IMR-90 (cell line): ENCODE data around the gene C19orf85. TPM values are rescaled to one million over a fixed set of nuclear protein-coding genes. Genes with fewer than 3 reads are reported as not detected.

Experiments used
- ATAC-seq: fragments of 200-7000 bp; cut with Tn5 transposase; 2 replicates; pipeline ENCODE4 v1.9.1; 2020; ENCODE audit warnings: low read depth, mild to moderate bottlenecking, moderate library complexity
- BruUV-seq: library from RNA; stranded (reverse); fragments of 400-500 nt; replicated peaks from 2 replicates; lab custom pipeline; 2021; lab: Mats Ljungman, UMichigan
- CTCF ChIA-PET: fragments of 300-600 bp; formaldehyde crosslinking; extraction: SDS; loops from one replicate; lab custom pipeline; 2021; ENCODE audit warnings: antibody characterized with exemption; lab: Yijun Ruan, JAX
- POLR2A ChIA-PET: fragments of 300-600 bp; sonication (Branson Sonifier 250); formaldehyde crosslinking; loops from one replicate; lab custom pipeline; 2022; ENCODE audit warnings: antibody characterized with exemption; ENCODE audit not compliant: unreplicated experiment; lab: Charles Lee
- DNase-seq: peaks from one replicate; pipeline ENCODE4 v3.0.0; 2013
- H2AFZ ChIP-seq: replicated peaks from 2 replicates; pipeline ENCODE3; 2013; ENCODE audit warnings: low read length, mild to moderate bottlenecking; ENCODE audit not compliant: poor library complexity
- H2AK5ac ChIP-seq: 2 replicates; pipeline ENCODE4 v1.6.1; 2013; ENCODE audit warnings: low read depth, low read length, inconsistent platforms
- H2AK9ac ChIP-seq: replicated peaks from 2 replicates; pipeline ENCODE3; 2013; ENCODE audit warnings: mild to moderate bottlenecking, low read depth, low read length, moderate library complexity; ENCODE audit not compliant: poor library complexity
- H2BK120ac ChIP-seq: 2 replicates; pipeline ENCODE4 v1.6.1; 2013; ENCODE audit warnings: low read depth, low read length, inconsistent platforms
- H2BK15ac ChIP-seq: 3 replicates; pipeline ENCODE4 v1.6.1; 2013; ENCODE audit warnings: low read depth, low read length, inconsistent platforms
- H2BK20ac ChIP-seq: 2 replicates; pipeline ENCODE4 v1.6.1; 2013; ENCODE audit warnings: low read depth, mild to moderate bottlenecking, inconsistent platforms, low read length, moderate library complexity
- H2BK5ac ChIP-seq: 2 replicates; pipeline ENCODE4 v1.6.1; 2013; ENCODE audit warnings: mild to moderate bottlenecking, low read depth, low read length, inconsistent platforms; ENCODE audit not compliant: poor library complexity, severe bottlenecking
- H3K14ac ChIP-seq: replicated peaks from 2 replicates; pipeline ENCODE4 v1.6.1; 2013; ENCODE audit warnings: low read depth, low read length, inconsistent platforms
- H3K18ac ChIP-seq: 2 replicates; pipeline ENCODE4 v1.6.1; 2013; ENCODE audit warnings: low read depth, low read length, control low read depth
- H3K23ac ChIP-seq: 2 replicates; pipeline ENCODE4 v1.6.1; 2013; ENCODE audit warnings: low read depth, low read length, inconsistent platforms
- H3K27ac ChIP-seq: 2 replicates; pipeline ENCODE4 v1.5.1; 2013; ENCODE audit warnings: mild to moderate bottlenecking, control low read depth, low read length; ENCODE audit not compliant: insufficient read depth
- H3K27me3 ChIP-seq: 2 replicates; pipeline ENCODE4 v1.6.1; 2013; ENCODE audit warnings: low read length; ENCODE audit not compliant: control insufficient read depth, insufficient read depth
- H3K36me3 ChIP-seq: 2 replicates; pipeline ENCODE4 v1.6.1; 2013; ENCODE audit warnings: low read length, mixed read lengths; ENCODE audit not compliant: control insufficient read depth, insufficient read depth
- H3K4ac ChIP-seq: 2 replicates; pipeline ENCODE4 v1.6.1; 2013; ENCODE audit warnings: low read depth, low read length, inconsistent platforms
- H3K4me1 ChIP-seq: 2 replicates; pipeline ENCODE4 v1.6.1; 2013; ENCODE audit warnings: low read length, mixed read lengths; ENCODE audit not compliant: control insufficient read depth, insufficient read depth
- H3K4me2 ChIP-seq: 2 replicates; pipeline ENCODE4 v1.6.1; 2013; ENCODE audit warnings: low read depth, mild to moderate bottlenecking, control low read depth, low read length, moderate library complexity
- H3K4me3 ChIP-seq: 2 replicates; pipeline ENCODE4 v1.5.1; 2013; ENCODE audit warnings: low read depth, mild to moderate bottlenecking, control low read depth, low read length, moderate library complexity; ENCODE audit not compliant: insufficient read depth
- H3K56ac ChIP-seq: 2 replicates; pipeline ENCODE4 v1.6.1; 2013; ENCODE audit warnings: low read length, inconsistent platforms; ENCODE audit not compliant: insufficient read depth; ENCODE audit errors: extremely low read depth
- H3K79me1 ChIP-seq, 2 experiments: 2 replicates each; pipeline ENCODE4 v1.6.1; 2013; ENCODE audit warnings: low read length in 2 of 2, inconsistent platforms in 1 of 2, low read depth in 1 of 2
- H3K9ac ChIP-seq: 2 replicates; pipeline ENCODE4 v1.6.1; 2013; ENCODE audit warnings: low read depth, low read length, control low read depth
- H3K9me1 ChIP-seq: 2 replicates; pipeline ENCODE4 v1.6.1; 2013; ENCODE audit warnings: low read length, inconsistent platforms; ENCODE audit not compliant: insufficient read depth
- H3K9me3 ChIP-seq: 2 replicates; pipeline ENCODE4 v1.6.1; 2013; ENCODE audit warnings: low read length; ENCODE audit not compliant: control insufficient read depth, insufficient read depth
- H4K20me1 ChIP-seq: 2 replicates; pipeline ENCODE4 v1.6.1; 2013; ENCODE audit warnings: low read length, inconsistent platforms; ENCODE audit not compliant: insufficient read depth
- H4K5ac ChIP-seq: 2 replicates; pipeline ENCODE4 v1.6.1; 2013; ENCODE audit warnings: mild to moderate bottlenecking, low read depth, low read length, control low read depth
- H4K8ac ChIP-seq, 2 experiments: 2 replicates each; pipeline ENCODE4 v1.6.1; 2013; ENCODE audit warnings: low read depth in 2 of 2, low read length in 2 of 2, control low read depth in 1 of 2, inconsistent platforms in 1 of 2
- H4K91ac ChIP-seq: 2 replicates; pipeline ENCODE4 v1.6.1; 2013; ENCODE audit warnings: low read depth, low read length, inconsistent platforms; ENCODE audit not compliant: insufficient read depth
- BHLHE40 ChIP-seq: fragments of 150-350 bp; IDR thresholded peaks from 2 replicates; pipeline ENCODE4 v1.6.1; 2016; ENCODE audit warnings: mild to moderate bottlenecking, low read depth, low read length
- MXI1 ChIP-seq: IDR thresholded peaks from 2 replicates; pipeline ENCODE4 v1.6.1; 2012; ENCODE audit warnings: low read depth, mild to moderate bottlenecking, low read length, moderate library complexity, borderline replicate concordance
- WGBS, 2 experiments: methylation state at CpG; one replicate each; pipeline versions ENCODE4 v1.1.5 to v1.1.7; 2013; ENCODE audit warnings: missing lambda C conversion rate in 2 of 2; ENCODE audit not compliant: insufficient read length in 1 of 2; ENCODE audit errors: extremely low coverage in 2 of 2; 5-methylcytosine and 5-hydroxymethylcytosine counted together
- dilution Hi-C: fragments of 300-500 bp; cut with HindIII; formaldehyde crosslinking; loops from one replicate; pipeline ENCODE4 v1.14.3; 2018; ENCODE audit warnings: low sequenced_read_pairs; ENCODE audit not compliant: unreplicated experiment
- in situ Hi-C: fragments of 300-500 bp; cut with MboI; formaldehyde crosslinking; loops from 3 replicates; pipeline ENCODE4 v1.14.3; 2019; ENCODE audit warnings: low sequenced_read_pairs, inconsistent platforms, mixed read lengths
- intact Hi-C: fragments of 100-400 bp; cut with micrococcal nuclease; formaldehyde crosslinking; loops from 2 replicates; pipeline ENCODE4 v1.10.0; 2022
- polyA plus RNA-seq, 3 experiments: library from polyadenylated mRNA; depleted of rRNA; stranded (reverse); fragments of >200 nt; gene quantifications; 2 replicates each; pipeline ENCODE4 v1.2.3, GENCODE V29; 2012; ENCODE audit warnings: low replicate concordance in 1 of 3
- total RNA-seq: library from RNA; depleted of rRNA; stranded (reverse); fragments of >200 nt; gene quantifications from 2 replicates; pipeline ENCODE4 v1.2.3, GENCODE V29; 2012

C19orf85 gene
- total and polyA plus RNA-seq, 2 of the 4 experiments (the other 2 are of a cell fraction) = not detected

GRCh38 chr19:55426042-55426441 is 38.5 kb downstream of the C19orf85 start:
- no CpG with 5 or more reads among the region's 2 CpGs for WGBS, 2 experiments
- no TSS peak for BruUV-seq
- no peak overlapping the region for H3K4me2 ChIP-seq
- H3K4me3 ChIP-seq = no peak overlapping the region
- H2BK15ac ChIP-seq = no peak overlapping the region
- H3K23ac ChIP-seq = no peak overlapping the region
- no peak overlapping the region for H2AK9ac ChIP-seq
- no peak for ATAC-seq
- no peak overlapping the region for H3K56ac ChIP-seq
- no peaks in the 10 kb centered on the region for H3K79me1 ChIP-seq
- H3K4ac ChIP-seq = no peak overlapping the region
- no peak overlapping the region for H2BK5ac ChIP-seq
- in situ Hi-C loops = no loop called here
- no peak overlapping the region for H4K91ac ChIP-seq
- H3K9ac ChIP-seq = no peak overlapping the region
- TF ChIP-seq MXI1 = no peak
- TF ChIP-seq BHLHE40 = no peak
- H3K27ac ChIP-seq = no peak overlapping the region
- no peaks in the 10 kb centered on the region for H4K20me1 ChIP-seq
- H3K9me3 ChIP-seq = no peaks in the 10 kb centered on the region; the same call in 1 of the 2 replicates
- H3K36me3 ChIP-seq = no peaks in the 10 kb centered on the region
- H2AFZ ChIP-seq = no peak overlapping the region
- no peak overlapping the region for H2AK5ac ChIP-seq
- H3K14ac ChIP-seq = no peak overlapping the region
- peaks cover 17% of the 10 kb centered on the region for H3K27me3 ChIP-seq
- no peak overlapping the region for H2BK20ac ChIP-seq
- H3K9me1 ChIP-seq = 0 out of 2 replicates have a peak, but pooled peaks cover 4% of the 10 kb centered on the region
- no peak overlapping the region for H3K18ac ChIP-seq
- dilution Hi-C loops = no loop called here
- intact Hi-C loops = no loop called here
- H4K5ac ChIP-seq = no peak overlapping the region
- POLR2A ChIA-PET = no interaction called here
- no peak overlapping the region for H2BK120ac ChIP-seq
- H4K8ac ChIP-seq = no peak overlapping the region
- H3K4me1 ChIP-seq = no peaks in the 10 kb centered on the region
- CTCF ChIA-PET = no interaction called here
- DNase-seq = no peak
